ENCODE measurements around the gene TSHR.

The TSHR gene

DNA sequence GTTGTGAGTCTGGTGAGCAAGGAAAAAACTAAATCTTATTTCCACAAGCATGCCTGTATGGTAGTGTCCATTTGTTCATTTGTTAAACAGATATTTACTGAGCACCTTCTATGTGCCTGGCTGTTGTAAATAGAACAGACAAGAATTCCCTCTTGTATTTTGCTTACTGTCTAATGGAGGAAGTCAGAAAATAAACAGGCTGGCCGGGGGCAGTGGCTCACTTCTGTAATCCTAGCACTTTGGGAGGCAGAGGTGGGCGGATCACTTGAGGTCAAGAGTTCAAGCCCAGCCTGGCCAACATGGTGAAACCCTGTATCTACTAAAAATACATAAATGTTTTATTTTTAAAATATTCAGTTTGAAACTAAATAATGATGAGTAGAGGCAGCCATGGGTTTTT lies 186.0 kb downstream of the TSHR start:
- no peak for DNase-seq (ENCODE audit: low spot score)

DNA sequence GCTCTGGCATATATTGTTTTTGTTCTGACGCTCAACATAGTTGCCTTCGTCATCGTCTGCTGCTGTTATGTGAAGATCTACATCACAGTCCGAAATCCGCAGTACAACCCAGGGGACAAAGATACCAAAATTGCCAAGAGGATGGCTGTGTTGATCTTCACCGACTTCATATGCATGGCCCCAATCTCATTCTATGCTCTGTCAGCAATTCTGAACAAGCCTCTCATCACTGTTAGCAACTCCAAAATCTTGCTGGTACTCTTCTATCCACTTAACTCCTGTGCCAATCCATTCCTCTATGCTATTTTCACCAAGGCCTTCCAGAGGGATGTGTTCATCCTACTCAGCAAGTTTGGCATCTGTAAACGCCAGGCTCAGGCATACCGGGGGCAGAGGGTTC lies 188.4 kb downstream of the TSHR start:
- DNase-seq (ENCODE audit: low spot score), result no peak

DNA sequence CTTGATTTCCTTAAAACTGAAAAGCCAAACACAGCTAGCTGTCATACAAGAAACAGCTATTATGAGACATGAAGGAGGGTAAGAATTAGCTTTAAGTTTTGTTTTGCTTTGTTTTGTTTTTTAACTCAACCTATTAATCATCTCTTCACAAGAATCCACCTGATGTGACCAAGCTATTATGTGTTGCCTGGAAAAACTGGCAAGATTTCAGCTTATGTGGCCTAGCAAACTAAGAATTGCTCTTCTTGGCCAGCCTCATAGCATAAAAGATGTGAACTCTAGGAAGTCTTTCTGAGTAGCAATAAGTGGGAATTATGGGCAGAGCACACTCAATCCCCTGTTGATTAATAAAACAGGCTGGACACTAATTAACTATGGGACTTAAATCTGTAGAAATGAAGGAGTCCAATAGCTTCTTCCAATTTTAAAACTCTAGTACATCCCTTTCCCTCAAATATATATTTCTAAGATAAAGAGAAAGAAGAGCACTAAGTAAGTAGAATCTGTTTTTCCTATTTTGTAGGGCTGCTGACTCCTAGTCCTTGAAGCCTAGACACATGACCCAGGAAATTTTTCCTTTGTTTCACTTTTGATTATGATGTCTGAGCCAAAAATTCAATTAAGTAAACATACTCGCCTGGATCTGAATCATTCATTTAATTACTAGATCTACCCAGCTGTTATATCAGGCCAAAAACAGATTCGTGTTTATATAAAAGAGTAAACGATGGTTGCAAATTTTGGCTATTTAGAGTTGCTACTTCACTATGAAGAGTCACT lies 189.6 kb downstream of the TSHR start:
- no peak for DNase-seq (ENCODE audit: low spot score)

DNA sequence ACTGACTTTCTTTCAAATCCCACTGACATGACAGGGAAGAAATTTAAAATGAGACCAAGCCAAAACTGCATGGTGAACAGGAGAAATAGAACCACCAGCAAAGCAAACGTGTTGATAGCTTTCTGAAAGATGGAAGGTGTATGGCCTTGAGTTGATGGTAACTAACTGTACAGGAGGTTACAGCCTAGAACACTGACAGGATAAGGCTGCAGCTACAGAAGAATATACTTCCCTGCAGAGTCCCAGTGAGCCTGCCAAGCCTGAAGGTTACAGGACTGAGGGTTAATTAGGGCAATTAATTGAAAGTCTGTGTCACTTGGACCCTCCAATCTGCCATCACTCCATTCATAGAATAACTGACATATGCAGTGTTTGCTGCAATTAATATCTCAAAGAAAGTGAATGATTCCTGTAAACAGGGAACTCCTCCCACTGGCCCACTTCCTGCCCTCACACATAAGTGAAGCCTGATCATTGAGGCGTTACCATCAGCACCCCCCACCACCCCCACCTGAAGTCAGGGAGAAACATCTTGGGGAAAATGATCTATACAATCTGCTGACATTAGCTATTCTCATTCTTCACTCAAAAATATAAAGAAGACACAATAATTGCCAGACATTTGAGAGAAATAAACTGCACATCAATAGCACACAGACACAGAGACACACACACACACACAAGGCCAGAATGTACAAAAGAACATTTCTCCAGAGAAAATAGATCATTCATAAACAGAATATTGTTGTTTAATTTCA lies 191.9 kb downstream of the TSHR start:
- no peak for DNase-seq (ENCODE audit: low spot score)

DNA sequence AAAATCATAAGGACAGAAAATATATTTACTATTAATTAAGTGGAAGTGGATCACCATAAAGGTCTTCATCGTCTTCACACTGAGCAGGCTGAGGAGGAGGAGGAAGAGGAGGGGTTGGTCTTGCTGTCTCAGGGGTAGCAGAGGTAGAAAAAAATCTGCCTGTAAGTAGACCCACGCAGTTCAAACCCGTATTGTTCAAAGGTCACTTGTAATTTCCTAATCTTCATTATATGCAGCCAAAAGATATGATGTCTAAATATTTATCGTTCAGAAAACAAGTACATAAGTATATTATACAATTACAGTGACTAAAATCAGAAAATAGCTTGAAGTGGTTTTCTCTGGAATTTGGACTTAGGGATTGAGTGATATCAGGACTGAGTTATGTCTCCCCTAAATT lies 193.2 kb downstream of the TSHR start:
- no peak for DNase-seq (ENCODE audit: low spot score)

GRCh38 chr14:81153187-81153586 lies 197.8 kb downstream of the TSHR start:
- DNase-seq (ENCODE audit: low spot score), result no peak

- DNase-seq (ENCODE audit: low spot score), result no peak
These were observed 202.0 kb downstream of the TSHR start for GRCh38 chr14:81157431-81157830.

DNA sequence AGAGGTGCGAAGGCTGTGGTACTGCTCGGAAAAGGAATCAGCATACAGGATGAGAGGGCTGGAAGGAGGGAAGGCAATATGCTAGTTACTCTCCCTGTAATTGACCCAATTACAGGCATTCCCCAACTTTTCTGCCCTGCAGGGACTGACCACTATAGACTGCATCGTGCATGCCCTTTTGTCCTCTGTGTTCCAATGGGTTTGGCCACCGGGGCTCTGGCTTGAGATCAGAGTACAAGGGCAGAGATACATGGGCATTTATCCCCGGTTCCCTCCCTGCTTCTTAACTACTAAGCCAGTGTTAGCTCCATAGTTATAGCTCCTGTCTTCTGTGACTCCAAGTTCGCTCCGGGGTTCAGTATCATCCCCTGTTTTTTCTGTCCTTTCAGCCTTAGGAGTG lies 205.7 kb downstream of the TSHR start:
- DNase-seq (ENCODE audit: low spot score), result no peak

DNA sequence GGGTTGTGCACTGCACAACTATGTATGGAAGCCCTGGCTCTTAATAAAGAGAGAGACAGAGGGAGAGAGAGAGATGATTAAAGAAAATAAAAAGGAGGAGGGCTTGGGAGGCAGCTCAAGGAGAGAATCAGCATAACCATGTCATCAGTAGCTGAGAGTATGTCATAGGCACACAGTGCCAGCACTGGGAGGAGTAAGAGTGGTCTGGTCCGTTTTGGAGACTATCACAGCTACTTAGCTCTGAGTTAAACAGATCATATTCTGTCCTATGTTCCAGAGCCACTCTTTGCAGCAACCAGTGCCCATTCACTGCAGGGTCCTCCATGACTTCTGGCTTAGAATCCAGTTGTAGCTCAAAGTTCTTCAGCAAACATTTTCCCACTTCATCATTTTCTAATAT lies 206.3 kb downstream of the TSHR start:
- DNase-seq (ENCODE audit: low spot score), result no peak

DNA sequence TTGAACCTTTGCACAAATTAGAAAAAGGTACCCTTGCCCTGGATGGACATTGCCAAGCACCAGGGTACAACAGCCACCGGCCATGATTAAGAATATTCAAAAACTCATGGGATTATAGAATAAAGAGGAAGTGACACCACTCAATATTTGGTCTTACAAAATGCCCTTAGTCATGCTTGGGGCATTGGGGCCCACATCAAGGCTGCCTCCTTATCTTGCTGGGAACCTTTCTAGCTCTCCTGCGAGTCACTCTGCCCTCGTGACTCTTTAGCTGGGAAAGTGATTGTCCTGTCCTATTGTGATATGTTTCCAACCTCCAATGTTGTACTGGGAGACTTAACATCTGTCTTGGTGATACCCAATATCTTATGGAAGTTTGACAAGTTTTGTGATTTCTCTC lies 207.5 kb downstream of the TSHR start:
- DNase-seq (ENCODE audit: low spot score), result no peak

DNA sequence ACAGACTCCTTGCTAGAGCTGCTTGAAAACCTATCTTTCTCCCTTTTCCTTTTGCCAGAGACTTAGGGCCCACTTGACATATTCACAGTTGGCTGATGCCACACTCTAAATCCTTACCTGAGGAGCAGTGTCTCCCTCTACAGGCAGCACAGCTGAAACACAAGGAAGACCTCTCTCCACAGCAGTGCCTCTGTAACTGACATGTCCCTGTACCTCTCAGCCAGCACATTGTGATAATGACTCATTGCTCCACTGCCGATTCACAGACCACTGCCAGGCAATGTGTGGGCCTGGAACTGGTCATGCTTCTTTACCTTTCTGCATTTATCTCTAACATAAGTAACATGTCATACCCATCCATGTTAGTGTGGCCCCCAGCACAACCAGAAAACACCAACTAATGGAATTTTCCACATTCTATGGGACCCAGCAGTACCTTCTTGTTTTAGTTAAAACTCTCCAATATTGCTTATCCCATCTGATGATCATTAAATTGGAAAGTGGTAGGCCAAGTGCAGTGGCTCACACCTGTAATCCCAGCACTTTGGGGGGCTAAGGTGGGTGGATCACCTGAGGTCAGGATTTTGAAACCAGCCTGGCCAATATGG lies 208.8 kb downstream of the TSHR start:
- peak; percentile 67 for DNase-seq (ENCODE audit: low spot score)

- no peak for DNase-seq (ENCODE audit: low spot score)
These were observed 209.8 kb downstream of the TSHR start for GRCh38 chr14:81165188-81165587.

GRCh38 chr14:81166121-81166520 lies 210.7 kb downstream of the TSHR start:
- no peak for DNase-seq (ENCODE audit: low spot score)

GRCh38 chr14:81169267-81169666 lies 213.8 kb downstream of the TSHR start:
- no peak for DNase-seq (ENCODE audit: low spot score)

DNA sequence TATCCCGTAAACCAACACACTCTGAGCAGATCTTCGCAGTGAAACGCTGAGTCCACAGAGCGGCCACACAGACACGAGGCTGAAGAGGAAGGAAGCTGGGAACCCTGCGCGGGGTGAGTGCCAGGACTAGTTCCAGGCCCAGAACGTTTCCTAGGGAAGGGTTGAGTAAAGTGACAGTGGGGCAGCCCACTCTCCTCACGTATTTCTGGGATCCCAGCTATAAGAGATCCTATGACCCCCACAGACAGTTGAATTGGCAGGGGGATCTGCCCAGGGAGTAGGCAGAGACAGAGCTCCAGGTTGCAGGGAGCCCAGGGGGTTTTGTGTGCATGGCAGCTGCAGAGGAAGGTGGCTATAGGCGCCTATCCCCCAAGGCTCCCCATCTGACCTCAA lies 214.3 kb downstream of the TSHR start:
- peak; percentile 52 for DNase-seq (ENCODE audit: low spot score)

DNA sequence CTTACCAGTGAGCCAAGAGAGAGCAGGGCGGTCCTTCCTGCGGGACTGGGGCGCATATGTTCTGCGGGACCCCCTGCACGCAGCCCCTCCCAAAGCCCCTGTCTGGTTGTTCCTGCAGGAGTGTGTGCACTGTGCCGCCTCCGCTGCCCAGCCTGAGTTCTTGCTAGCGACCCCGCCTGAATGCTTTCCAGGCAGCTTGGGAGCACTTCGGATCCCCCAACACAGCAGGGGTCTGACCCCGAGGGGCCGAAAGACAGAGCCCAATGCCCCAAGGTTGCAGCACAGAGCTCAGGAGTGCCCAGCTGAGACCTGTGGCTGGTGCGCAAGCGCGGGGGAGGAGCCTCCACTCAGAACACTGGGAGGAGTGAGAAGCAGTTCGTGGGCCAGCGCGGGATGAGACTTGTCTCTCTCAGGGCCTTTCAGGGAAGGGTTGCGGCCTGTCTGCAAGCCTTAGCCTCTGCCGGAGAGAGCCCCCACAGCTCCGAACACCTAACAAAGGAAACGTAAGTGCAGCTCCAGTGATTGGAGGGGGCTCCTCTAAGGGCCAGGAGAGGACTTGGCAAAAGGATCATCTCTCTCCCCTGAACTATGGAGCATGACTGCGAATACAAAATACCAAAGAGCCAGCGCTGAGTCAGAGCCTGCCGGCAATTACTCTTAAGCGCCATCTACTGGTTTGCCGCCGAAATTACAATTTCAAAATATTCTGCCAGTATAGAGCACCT lies 214.8 kb downstream of the TSHR start:
- DNase-seq (ENCODE audit: low spot score), result peak; percentile 92

- DNase-seq (ENCODE audit: low spot score), result no peak
These were observed 215.4 kb downstream of the TSHR start for GRCh38 chr14:81170829-81171195.

- no peak for DNase-seq (ENCODE audit: low spot score)
These were observed 216.9 kb downstream of the TSHR start for GRCh38 chr14:81172353-81172752.

DNA sequence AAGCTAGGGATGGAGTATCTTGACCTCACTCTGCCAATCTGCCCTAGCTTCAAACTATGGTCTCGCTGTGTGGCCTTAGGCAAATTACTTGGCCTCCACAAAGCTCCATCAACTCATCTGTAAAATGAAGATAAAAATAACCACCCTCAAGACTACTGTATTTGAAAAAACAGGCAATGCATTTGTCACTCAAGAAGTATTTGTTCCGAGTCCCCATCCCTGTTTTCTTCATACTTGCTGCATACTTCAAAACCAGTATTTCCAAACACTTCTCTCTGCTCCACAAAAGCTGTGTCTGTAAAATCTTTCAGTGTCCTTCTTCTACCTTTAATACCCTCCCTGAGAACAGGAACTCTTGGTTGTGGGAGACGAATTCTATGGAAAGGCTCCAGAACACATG lies 217.5 kb downstream of the TSHR start:
- DNase-seq (ENCODE audit: low spot score), result no peak

GRCh38 chr14:81176241-81176640 lies 220.8 kb downstream of the TSHR start:
- no peak for DNase-seq (ENCODE audit: low spot score)

- DNase-seq (ENCODE audit: low spot score), result no peak
These were observed 221.8 kb downstream of the TSHR start for GRCh38 chr14:81177225-81177624.

GRCh38 chr14:81178063-81178462 lies 222.6 kb downstream of the TSHR start:
- DNase-seq (ENCODE audit: low spot score), result no peak

DNA sequence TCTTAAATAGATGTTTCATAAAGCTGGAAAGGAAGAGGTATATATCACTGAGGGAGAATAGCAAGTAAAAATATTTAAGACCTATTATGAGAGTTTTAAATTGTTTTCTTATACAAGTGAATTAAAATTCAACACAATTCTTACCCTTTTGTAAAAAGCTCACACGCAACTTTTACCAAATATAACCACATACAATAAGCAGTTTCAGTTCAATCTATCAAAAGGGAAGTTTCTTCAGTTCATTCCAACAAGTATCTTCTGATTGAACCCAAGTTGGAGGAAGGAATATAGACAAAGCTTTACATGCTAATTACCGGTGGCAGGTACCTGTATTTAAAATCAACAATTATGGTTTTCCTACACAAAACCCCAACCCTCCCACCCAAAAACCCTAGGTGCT lies 224.2 kb downstream of the TSHR start:
- DNase-seq (ENCODE audit: low spot score), result no peak
